HG03457 (cell line): ENCODE data around the gene CLIC6.
"Not testable (repeated sequence)": the region's sequence is repeated elsewhere in the genome, so short reads cannot be mapped to it uniquely, and the experiment has no call there.

Experiments
- ATAC-seq: cut with Tn5 transposase; IDR thresholded peaks from one replicate; pipeline ENCODE4 v1.9.1; 2021; ENCODE audit warnings: moderate number of reproducible peaks; ENCODE audit not compliant: unreplicated experiment

Gene CLIC6

GRCh38 chr21:34651642-34652041 is 17.2 kb upstream of the CLIC6 start:
- ATAC-seq, result no peak

- ATAC-seq, result no peak
Observed at GRCh38 chr21:34653522-34653921, 15.3 kb upstream of the CLIC6 start.

- ATAC-seq, result no peak
Observed at GRCh38 chr21:34661848-34662247, 6.9 kb upstream of the CLIC6 start.

- no peak for ATAC-seq
Observed at GRCh38 chr21:34667761-34668160, 1.0 kb upstream of the CLIC6 start.

- no peak for ATAC-seq
Observed at GRCh38 chr21:34669149-34669879, 520 bp downstream of the CLIC6 start.

GRCh38 chr21:34669880-34670219 is 1.1 kb downstream of the CLIC6 start:
- not testable (repeated sequence) for ATAC-seq

- ATAC-seq, result no peak
Observed at GRCh38 chr21:34670220-34670961, 1.6 kb downstream of the CLIC6 start.

- no peak for ATAC-seq
Observed at GRCh38 chr21:34670962-34671348, 2.2 kb downstream of the CLIC6 start.

- ATAC-seq, result no peak
Observed at GRCh38 chr21:34671462-34671861, 2.7 kb downstream of the CLIC6 start.

GRCh38 chr21:34671891-34672290 is 3.1 kb downstream of the CLIC6 start:
- ATAC-seq, result no peak

GRCh38 chr21:34673006-34673405 is 4.2 kb downstream of the CLIC6 start:
- ATAC-seq, result no peak

GRCh38 chr21:34674468-34674867 is 5.7 kb downstream of the CLIC6 start:
- no peak for ATAC-seq

GRCh38 chr21:34675871-34676270 is 7.1 kb downstream of the CLIC6 start:
- no peak for ATAC-seq

GRCh38 chr21:34679051-34679450 is 10.3 kb downstream of the CLIC6 start:
- ATAC-seq, result no peak

GRCh38 chr21:34684174-34684876 is 15.5 kb downstream of the CLIC6 start:
- ATAC-seq, result no peak

GRCh38 chr21:34687065-34687464 is 18.3 kb downstream of the CLIC6 start:
- ATAC-seq, result no peak

- ATAC-seq, result no peak
Observed at GRCh38 chr21:34687745-34688144, 19.0 kb downstream of the CLIC6 start.

GRCh38 chr21:34688145-34688544 is 19.4 kb downstream of the CLIC6 start:
- ATAC-seq, result no peak

- ATAC-seq, result no peak
Observed at GRCh38 chr21:34688715-34689114, 19.9 kb downstream of the CLIC6 start.

- no peak for ATAC-seq
Observed at GRCh38 chr21:34690041-34690792, 21.4 kb downstream of the CLIC6 start.

GRCh38 chr21:34690793-34691175 is 22.0 kb downstream of the CLIC6 start:
- ATAC-seq, result no peak
